NT2/D1 (cell line): ENCODE measurements around the gene CCDC124.

Experiments used
- SUZ12 ChIP-seq: IDR thresholded peaks from 2 replicates; pipeline ENCODE4 v1.6.1; 2011; ENCODE audit not compliant: insufficient read length, insufficient read depth; ENCODE audit errors: extremely low read depth
- ZNF274 ChIP-seq: IDR thresholded peaks from 2 replicates; pipeline ENCODE4 v1.6.1; 2011; ENCODE audit warnings: mild to moderate bottlenecking, low read depth, low read length

- TF ChIP-seq ZNF274 (no peak), SUZ12 (no peak)
These were observed 36.4 kb downstream of the CCDC124 start for GRCh38 chr19:17969096-17969792.
